Body of pancreas (tissue), 4 donors: ENCODE results near the gene HYOU1.

ENCODE experiments used
- POLR2A ChIP-seq, 3 donors: fragments of 450-650 bp; IDR thresholded peaks; one replicate each; pipeline ENCODE4 v1.6.1; 2016; ENCODE audit warnings: antibody characterized with exemption in 3 of 3, mild to moderate bottlenecking in 2 of 3
- TF ChIP-seq, protein P1 (sequence below), 7 experiments: fragments of 450-650 bp in 4 of 7; fragments of 200-600 bp in 3 of 7; sonication (generic) in 3 of 7; IDR thresholded peaks; one replicate each; pipeline ENCODE4 v1.5.1; 2016 to 2019; ENCODE audit warnings: antibody characterized with exemption in 7 of 7

DNA sequence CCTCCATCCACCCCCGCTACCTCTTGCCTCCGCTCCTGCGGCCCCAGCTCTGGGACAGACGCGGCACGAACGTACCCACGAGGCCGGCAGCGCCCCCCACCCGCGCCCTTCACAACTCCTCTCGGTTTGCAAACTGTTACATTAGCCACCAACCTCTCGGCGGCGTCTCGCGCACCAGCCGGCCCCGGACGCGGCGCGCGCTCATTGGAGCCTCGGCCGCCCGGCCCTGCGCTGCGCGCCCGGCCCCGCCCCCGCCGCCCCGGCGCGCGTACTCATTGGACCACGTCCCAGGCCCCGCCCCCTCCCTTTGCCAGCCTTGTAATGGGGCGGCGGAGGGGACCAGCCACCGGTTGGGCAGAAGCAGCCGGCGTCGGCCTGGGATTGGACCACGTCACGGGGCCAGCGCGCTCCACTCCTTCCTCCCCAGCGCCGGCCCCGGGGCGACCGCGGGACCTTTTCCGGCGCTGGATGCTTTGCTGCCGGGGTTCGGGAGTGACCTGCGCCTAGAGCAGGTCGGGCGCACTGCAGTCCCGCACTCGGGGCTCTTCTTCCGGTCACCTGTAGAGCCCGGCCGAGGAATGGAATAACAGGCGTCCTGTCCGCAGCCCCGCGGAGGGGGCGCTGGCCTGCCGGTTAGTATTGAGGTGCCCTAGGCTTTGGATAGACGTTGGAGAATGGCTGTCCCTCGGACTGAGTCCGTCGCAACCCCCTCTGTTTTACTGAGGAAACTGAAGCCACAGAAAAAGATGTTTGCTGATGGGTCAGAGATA lies at the start of gene HYOU1:
- TF ChIP-seq, protein P1, sequence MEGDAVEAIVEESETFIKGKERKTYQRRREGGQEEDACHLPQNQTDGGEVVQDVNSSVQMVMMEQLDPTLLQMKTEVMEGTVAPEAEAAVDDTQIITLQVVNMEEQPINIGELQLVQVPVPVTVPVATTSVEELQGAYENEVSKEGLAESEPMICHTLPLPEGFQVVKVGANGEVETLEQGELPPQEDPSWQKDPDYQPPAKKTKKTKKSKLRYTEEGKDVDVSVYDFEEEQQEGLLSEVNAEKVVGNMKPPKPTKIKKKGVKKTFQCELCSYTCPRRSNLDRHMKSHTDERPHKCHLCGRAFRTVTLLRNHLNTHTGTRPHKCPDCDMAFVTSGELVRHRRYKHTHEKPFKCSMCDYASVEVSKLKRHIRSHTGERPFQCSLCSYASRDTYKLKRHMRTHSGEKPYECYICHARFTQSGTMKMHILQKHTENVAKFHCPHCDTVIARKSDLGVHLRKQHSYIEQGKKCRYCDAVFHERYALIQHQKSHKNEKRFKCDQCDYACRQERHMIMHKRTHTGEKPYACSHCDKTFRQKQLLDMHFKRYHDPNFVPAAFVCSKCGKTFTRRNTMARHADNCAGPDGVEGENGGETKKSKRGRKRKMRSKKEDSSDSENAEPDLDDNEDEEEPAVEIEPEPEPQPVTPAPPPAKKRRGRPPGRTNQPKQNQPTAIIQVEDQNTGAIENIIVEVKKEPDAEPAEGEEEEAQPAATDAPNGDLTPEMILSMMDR (IDR thresholded peaks at IDR 0.05), result peak in 4 of 7 experiments; percentile 33 to 44 (median 36)
- TF ChIP-seq POLR2A (IDR thresholded peaks at IDR 0.05), result peak; percentile 93 to 96 (median 93)
